GM23248 (cell line): Measurements from ENCODE around the gene DNMT3B.

Experiments used
- EZH2 ChIP-seq: fragments of 200-600 bp; sonication (generic); IDR thresholded peaks from 2 replicates; pipeline ENCODE4 v1.6.1; 2018; ENCODE audit warnings: antibody characterized with exemption, mild to moderate bottlenecking; ENCODE audit not compliant: insufficient read depth, poor library complexity, severe bottlenecking
- EZH2phosphoT487 ChIP-seq: fragments of 200-600 bp; sonication (generic); IDR thresholded peaks from 2 replicates; pipeline ENCODE4 v1.6.1; 2018; ENCODE audit warnings: antibody characterized with exemption, moderate library complexity, mild to moderate bottlenecking, low read depth; ENCODE audit not compliant: insufficient read depth

GRCh38 chr20:32749914-32750637, 12.1 kb upstream of the DNMT3B start:
- TF ChIP-seq EZH2, result no peak
- TF ChIP-seq EZH2phosphoT487, result no peak
